ENCODE results near the gene PARD3B. TPM values are rescaled to one million over a fixed set of nuclear protein-coding genes. Genes with fewer than 3 reads are reported as not detected.

Gene PARD3B
- total RNA-seq, 1 donor from 2014 or later = not detected

- H3K27me3 Mint-ChIP-seq = peaks cover 7% of the 10 kb centered on the region
- no peaks in the 10 kb centered on the region for H3K9me3 Mint-ChIP-seq
- POLR2A ChIA-PET = no interaction called here
These were observed 919.4 kb downstream of the PARD3B start for GRCh38 chr2:205464681-205465080.

DNA sequence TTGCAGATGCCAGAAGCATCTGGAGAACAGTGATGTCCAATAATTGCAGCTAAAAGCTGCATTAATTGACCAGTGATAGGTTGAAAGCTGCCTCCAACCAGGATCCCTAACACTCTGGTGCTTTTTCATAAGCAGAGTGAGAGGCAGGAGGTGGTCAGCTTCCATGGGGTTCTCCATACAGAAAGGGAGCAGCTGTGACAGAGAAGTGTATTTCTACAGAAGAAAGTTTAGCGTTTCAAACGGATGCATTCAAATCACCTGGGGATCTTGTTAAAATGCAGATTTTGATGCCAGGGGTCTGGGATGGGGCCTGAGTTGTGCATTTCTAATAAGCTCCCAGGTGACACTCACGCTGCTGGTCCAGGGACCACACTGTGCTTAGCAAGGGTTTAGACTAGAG lies 920.5 kb downstream of the PARD3B start:
- no peak for ATAC-seq (ENCODE audit: low read depth)

More at GRCh38 chr2:205464681-205465080, 919.4 kb downstream of the PARD3B start:
- no peak overlapping the region for H3K27ac Mint-ChIP-seq
- intact Hi-C loops (cut with micrococcal nuclease) = no loop called here
- H3K4me3 Mint-ChIP-seq = no peak overlapping the region
- DNase-seq (no peak), ATAC-seq (ENCODE audit: low read depth) (no peak)
- CTCF ChIA-PET = no interaction called here
- H3K4me1 Mint-ChIP-seq = no peaks in the 10 kb centered on the region
- H3K36me3 Mint-ChIP-seq (ENCODE audit: low read depth) = no peaks in the 10 kb centered on the region
- TF ChIP-seq, protein P1, sequence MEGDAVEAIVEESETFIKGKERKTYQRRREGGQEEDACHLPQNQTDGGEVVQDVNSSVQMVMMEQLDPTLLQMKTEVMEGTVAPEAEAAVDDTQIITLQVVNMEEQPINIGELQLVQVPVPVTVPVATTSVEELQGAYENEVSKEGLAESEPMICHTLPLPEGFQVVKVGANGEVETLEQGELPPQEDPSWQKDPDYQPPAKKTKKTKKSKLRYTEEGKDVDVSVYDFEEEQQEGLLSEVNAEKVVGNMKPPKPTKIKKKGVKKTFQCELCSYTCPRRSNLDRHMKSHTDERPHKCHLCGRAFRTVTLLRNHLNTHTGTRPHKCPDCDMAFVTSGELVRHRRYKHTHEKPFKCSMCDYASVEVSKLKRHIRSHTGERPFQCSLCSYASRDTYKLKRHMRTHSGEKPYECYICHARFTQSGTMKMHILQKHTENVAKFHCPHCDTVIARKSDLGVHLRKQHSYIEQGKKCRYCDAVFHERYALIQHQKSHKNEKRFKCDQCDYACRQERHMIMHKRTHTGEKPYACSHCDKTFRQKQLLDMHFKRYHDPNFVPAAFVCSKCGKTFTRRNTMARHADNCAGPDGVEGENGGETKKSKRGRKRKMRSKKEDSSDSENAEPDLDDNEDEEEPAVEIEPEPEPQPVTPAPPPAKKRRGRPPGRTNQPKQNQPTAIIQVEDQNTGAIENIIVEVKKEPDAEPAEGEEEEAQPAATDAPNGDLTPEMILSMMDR (IDR thresholded peaks at IDR 0.05) = no peak

DNA sequence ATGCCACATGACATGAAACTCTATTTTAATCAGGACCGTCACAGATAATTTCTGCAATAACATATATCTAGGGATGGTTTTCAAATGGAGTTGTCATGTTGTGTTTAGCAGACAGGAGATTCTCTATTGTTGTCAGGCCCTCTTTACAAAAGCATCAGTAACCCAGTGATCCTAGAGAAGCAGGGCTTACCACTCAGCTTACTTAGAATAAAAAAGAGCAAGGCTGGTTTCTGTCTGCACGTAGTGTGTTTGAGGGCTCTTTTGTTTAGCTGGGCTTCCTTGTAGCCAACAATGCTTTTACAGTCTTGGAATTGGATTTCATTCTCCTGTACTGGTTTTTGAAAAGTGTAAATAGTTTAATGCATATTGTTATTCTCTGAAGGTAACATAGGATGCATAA lies 926.5 kb downstream of the PARD3B start:
- ChIA-PET POLR2A (no interaction called here), CTCF (no interaction called here)
- intact Hi-C loops (cut with micrococcal nuclease) = no loop called here
- TF ChIP-seq, protein P1 (IDR thresholded peaks at IDR 0.05) = no peak
- no peak overlapping the region for H3K27ac Mint-ChIP-seq
- no peaks in the 10 kb centered on the region for H3K9me3 Mint-ChIP-seq
- DNase-seq (no peak), ATAC-seq (ENCODE audit: low read depth) (no peak)
- no peaks in the 10 kb centered on the region for H3K36me3 Mint-ChIP-seq (ENCODE audit: low read depth)
- H3K27me3 Mint-ChIP-seq = peaks cover 4% of the 10 kb centered on the region
- H3K4me1 Mint-ChIP-seq = no peaks in the 10 kb centered on the region
- H3K4me3 Mint-ChIP-seq = no peak overlapping the region

More for the DNA sequence above, 920.5 kb downstream of the PARD3B start:
- ChIA-PET POLR2A (no interaction called here), CTCF (no interaction called here)
- H3K36me3 Mint-ChIP-seq (ENCODE audit: low read depth) = no peaks in the 10 kb centered on the region
- intact Hi-C loops (cut with micrococcal nuclease) = no loop called here
- no peak overlapping the region for H3K4me3 Mint-ChIP-seq
- TF ChIP-seq, protein P1 (IDR thresholded peaks at IDR 0.05) = no peak
- no peak overlapping the region for H3K27ac Mint-ChIP-seq
- H3K27me3 Mint-ChIP-seq = peaks cover 6% of the 10 kb centered on the region
- DNase-seq = no peak
- H3K9me3 Mint-ChIP-seq = no peaks in the 10 kb centered on the region
- H3K4me1 Mint-ChIP-seq = no peaks in the 10 kb centered on the region

DNA sequence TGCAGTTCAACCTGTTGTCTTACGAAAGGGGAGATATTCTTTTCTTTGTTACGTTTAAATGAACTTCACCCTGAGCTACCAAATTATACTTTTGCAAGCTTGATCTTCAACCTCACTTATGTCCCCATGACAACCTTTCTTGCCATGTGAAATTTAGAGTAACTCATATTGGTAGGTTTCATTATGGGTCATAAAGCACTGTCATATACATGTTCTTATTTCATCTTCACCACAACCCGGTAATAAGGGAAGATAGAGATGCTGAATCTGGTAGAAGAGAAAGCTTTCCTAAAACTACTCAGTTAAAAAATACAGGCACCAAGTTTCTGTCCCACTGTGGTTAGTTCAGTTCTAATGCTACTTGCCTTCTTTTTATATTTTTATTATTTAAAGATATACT lies 928.5 kb downstream of the PARD3B start:
- ATAC-seq (ENCODE audit: low read depth) = no peak
- Mint-ChIP-seq H3K4me3 (no peak overlapping the region), H3K4me1 (no peaks in the 10 kb centered on the region), H3K36me3 (ENCODE audit: low read depth) (no peaks in the 10 kb centered on the region), H3K9me3 (no peaks in the 10 kb centered on the region), H3K27ac (no peak overlapping the region), H3K27me3 (peaks cover 8% of the 10 kb centered on the region)
- TF ChIP-seq, protein P1 (IDR thresholded peaks at IDR 0.05) = no peak
- DNase-seq = no peak
- intact Hi-C loops (cut with micrococcal nuclease) = no loop called here
- ChIA-PET CTCF (no interaction called here), POLR2A (no interaction called here)

- CTCF ChIA-PET = no interaction called here
These were observed 929.6 kb downstream of the PARD3B start for GRCh38 chr2:205474741-205475415.

More at GRCh38 chr2:205474741-205475415, 929.6 kb downstream of the PARD3B start:
- POLR2A ChIA-PET = no interaction called here
- no peaks in the 10 kb centered on the region for H3K36me3 Mint-ChIP-seq (ENCODE audit: low read depth)
- ATAC-seq (ENCODE audit: low read depth) (no peak), DNase-seq (no peak)
- H3K27me3 Mint-ChIP-seq = peaks cover 10% of the 10 kb centered on the region
- no peaks in the 10 kb centered on the region for H3K9me3 Mint-ChIP-seq
- no peaks in the 10 kb centered on the region for H3K4me1 Mint-ChIP-seq
- TF ChIP-seq, protein P1 (IDR thresholded peaks at IDR 0.05) = no peak
- intact Hi-C loops (cut with micrococcal nuclease) = no loop called here
- no peak overlapping the region for H3K27ac Mint-ChIP-seq
- no peak overlapping the region for H3K4me3 Mint-ChIP-seq

All from activated B cell treated with CpG ODN at 0.5 μM for 24 hours (primary cell).